Psoas muscle (tissue), 8 donors: ENCODE measurements around the gene PRC1. TPM values are rescaled to one million over a fixed set of nuclear protein-coding genes. Genes with fewer than 3 reads are reported as not detected.
A peak's percentile ranks its signal among the peaks of the same experiment; 100 is the strongest.

Source experiments
- ATAC-seq, 4 donors: fragments of 200-7000 bp; cut with Tn5 transposase; one replicate each; pipeline ENCODE4 v1.9.1; 2020; ENCODE audit warnings: moderate library complexity in 3 of 4, mild to moderate bottlenecking in 2 of 4
- DNase-seq, 2 donors: peaks; one replicate each; pipeline ENCODE4 v3.0.0-alpha.2; 2020
- H3K27ac ChIP-seq: fragments of 200-600 bp; one replicate; pipeline ENCODE4 v1.8.0; 2022
- H3K27me3 ChIP-seq, 3 donors: fragments of 200-600 bp in 1 of 3; one replicate each; pipeline versions ENCODE4 v1.6.1 to v1.8.0; 2013 to 2022; ENCODE audit warnings: low read length in 2 of 3, mild to moderate bottlenecking in 2 of 3, moderate library complexity in 1 of 3; ENCODE audit not compliant: insufficient read depth in 3 of 3
- H3K36me3 ChIP-seq, 2 donors: fragments of 200-600 bp in 1 of 2; one replicate each; pipeline versions ENCODE4 v1.6.1 to v1.8.0; 2013 to 2022; ENCODE audit warnings: low read depth in 1 of 2, mild to moderate bottlenecking in 1 of 2, moderate library complexity in 1 of 2; ENCODE audit not compliant: insufficient read depth in 1 of 2
- H3K4me1 ChIP-seq: fragments of 200-600 bp; one replicate; pipeline ENCODE4 v1.8.0; 2022
- H3K4me3 ChIP-seq: fragments of 200-600 bp; one replicate; pipeline ENCODE4 v1.8.0; 2022; ENCODE audit warnings: mild to moderate bottlenecking
- H3K9me3 ChIP-seq: fragments of 200-600 bp; one replicate; pipeline ENCODE4 v1.8.0; 2022
- CTCF ChIP-seq: fragments of 200-600 bp; IDR thresholded peaks from one replicate; pipeline ENCODE4 v1.8.0; 2022; ENCODE audit warnings: antibody characterized with exemption
- WGBS, 3 donors: extraction: QIAGEN DNeasy Blood & Tissue Kit; methylation state at CpG; one replicate each; pipeline versions ENCODE4 v1.1.6 to v1.1.7; 2013; 5-methylcytosine and 5-hydroxymethylcytosine counted together
- intact Hi-C, 2 donors: fragments of 100-400 bp; cut with DNase I; formaldehyde crosslinking; loops; one replicate each; pipeline versions ENCODE4 v1.11.0 to v1.14.2; 2022
- long read RNA-seq, 2 donors: library from polyadenylated mRNA; unstranded; transcript quantifications; one replicate each; pipeline ENCODE4 v2.0.0, GENCODE V29; 2021
- polyA plus RNA-seq, 3 donors: library from polyadenylated mRNA; stranded (reverse); fragments of 200-250 nt; gene quantifications; one replicate each; pipeline ENCODE4 v1.2.3, GENCODE V29; 2013
- total RNA-seq, 4 donors: library from RNA; stranded (reverse); fragmentation: NEBNext Ultra II Directional in 2 of 4; extraction: Animal tissue kit (Norgen Biotek cat#: 25700) in 2 of 4; gene quantifications; one replicate each; pipeline versions ENCODE4 v1.2.1 to v1.2.4, GENCODE V29; 2021 to 2023
- donor health status: healthy with polysubstance abuse.
- donor health status: DM: no; HTN: no; CAD: no; lungs with moderate emphysema.
- donor health status: Bipolar disorder and iron deficiency.
- donor health status: healthy.
- donor health status: DM: yes; HTN: yes; CAD: no.
- donor health status: DM: no; HTN: no; CAD: no.
- donor health status: DM: no; HTN: no; CAD: no.
- donor health status: DM: yes; HTN: yes; CAD: no.

The PRC1 gene
- total RNA-seq (1 to 10 TPM; 1.6 to 2.2 (median 1.9) TPM), polyA plus RNA-seq (1 to 10 TPM in 2 of 3 donors, under 1 TPM in 1; 0.68 to 3.5 (median 1.3) TPM)
- long read RNA-seq, donor 1 = 0 reads
- long read RNA-seq, donor 2, partial matches to known transcripts = 1 of 3 reads
- long read RNA-seq, donor 2, other reads (novel, unspliced or antisense) = 2 of 3 reads

GRCh38 chr15:90994417-90995311 lies at the start of gene PRC1:
Gene PRC1 (minus strand): TSS chr15:90994535. CDS start chr15:90994417, 118 bp downstream.
- intact Hi-C loops = loop anchor here (5.0 kb wide), 2 partner anchors 32 to 37 kb away; no protein-coding TSS in a partner anchor
- ATAC-seq = peak; percentile 100
- H3K36me3 ChIP-seq = peaks cover 6 to 26% of the 10 kb centered on the region in 2 donors

GRCh38 chr15:91043202-91043874 lies 49.0 kb upstream of the PRC1 start:
- H3K4me1 ChIP-seq = no peaks in the 10 kb centered on the region
- intact Hi-C loops = no loop called here
- H3K9me3 ChIP-seq = no peaks in the 10 kb centered on the region
- ATAC-seq = no peak
- no peak for DNase-seq
- H3K36me3 ChIP-seq = no peaks in the 10 kb centered on the region
- TF ChIP-seq CTCF = no peak
- WGBS, 3 donors = 88 to 89% (median 89%) methylated on average over 11 of the region's 11 CpGs
- H3K4me3 ChIP-seq = no peak overlapping the region
- H3K27ac ChIP-seq = no peak overlapping the region
- H3K27me3 ChIP-seq = no peaks in the 10 kb centered on the region

More at GRCh38 chr15:90994417-90995311, at the start of gene PRC1:
- peak; percentile 98 to 99 for DNase-seq
- 0 to 1% (median 0%) methylated on average over 62 to 75 of the region's 75 CpGs for WGBS, 3 donors
- no peaks in the 10 kb centered on the region for H3K9me3 ChIP-seq
- H3K4me3 ChIP-seq = peak within 1 kb of the TSS; percentile 90
- no peak for TF ChIP-seq CTCF
- H3K27ac ChIP-seq = peak within 1 kb of the TSS; percentile 60
- H3K4me1 ChIP-seq = peaks cover 3% of the 10 kb centered on the region
- no peaks in the 10 kb centered on the region for H3K27me3 ChIP-seq

- no peak for DNase-seq
- H3K4me1 ChIP-seq = no peaks in the 10 kb centered on the region
These were observed 46.5 kb upstream of the PRC1 start for GRCh38 chr15:91040856-91041255.

GRCh38 chr15:91039996-91040395 lies 45.7 kb upstream of the PRC1 start:
- Histone ChIP-seq H3K4me3 (no peak overlapping the region), H3K27ac (no peak overlapping the region), H3K27me3 (no peaks in the 10 kb centered on the region), H3K9me3 (no peaks in the 10 kb centered on the region), H3K4me1 (no peaks in the 10 kb centered on the region), H3K36me3 (no peaks in the 10 kb centered on the region)
- DNase-seq (no peak), ATAC-seq (no peak)
- 66 to 76% (median 74%) methylated on average over 3 of the region's 3 CpGs for WGBS, 3 donors
- intact Hi-C loops = no loop called here
- TF ChIP-seq CTCF = no peak

More at GRCh38 chr15:91040856-91041255, 46.5 kb upstream of the PRC1 start:
- no peak overlapping the region for H3K27ac ChIP-seq
- no peak overlapping the region for H3K4me3 ChIP-seq
- TF ChIP-seq CTCF = no peak
- 69 to 88% (median 78%) methylated on average over 8 of the region's 8 CpGs for WGBS, 3 donors
- intact Hi-C loops = no loop called here
- H3K36me3 ChIP-seq = no peaks in the 10 kb centered on the region
- H3K27me3 ChIP-seq = no peaks in the 10 kb centered on the region
- H3K9me3 ChIP-seq = no peaks in the 10 kb centered on the region
- ATAC-seq = no peak
